Measurements from ENCODE around the gene TBR1.

DNA sequence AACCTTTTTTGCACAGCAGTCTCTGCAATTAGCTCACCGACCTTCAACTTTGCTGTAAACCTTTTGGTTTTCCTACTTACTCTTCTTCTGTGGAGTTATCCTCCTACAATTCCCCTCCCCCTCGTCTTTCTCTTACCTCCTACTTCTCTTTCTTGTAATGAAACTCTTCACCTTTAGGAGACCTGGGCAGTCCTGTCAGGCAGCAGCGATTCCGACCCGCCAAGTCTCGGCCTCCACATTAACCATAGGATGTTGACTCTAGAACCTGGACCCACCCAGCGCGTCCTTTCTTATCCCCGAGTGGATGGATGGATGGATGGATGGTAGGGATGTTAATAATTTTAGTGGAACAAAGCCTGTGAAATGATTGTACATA is 8.3 kb downstream of the TBR1 start:
- TF ChIP-seq, protein P1, sequence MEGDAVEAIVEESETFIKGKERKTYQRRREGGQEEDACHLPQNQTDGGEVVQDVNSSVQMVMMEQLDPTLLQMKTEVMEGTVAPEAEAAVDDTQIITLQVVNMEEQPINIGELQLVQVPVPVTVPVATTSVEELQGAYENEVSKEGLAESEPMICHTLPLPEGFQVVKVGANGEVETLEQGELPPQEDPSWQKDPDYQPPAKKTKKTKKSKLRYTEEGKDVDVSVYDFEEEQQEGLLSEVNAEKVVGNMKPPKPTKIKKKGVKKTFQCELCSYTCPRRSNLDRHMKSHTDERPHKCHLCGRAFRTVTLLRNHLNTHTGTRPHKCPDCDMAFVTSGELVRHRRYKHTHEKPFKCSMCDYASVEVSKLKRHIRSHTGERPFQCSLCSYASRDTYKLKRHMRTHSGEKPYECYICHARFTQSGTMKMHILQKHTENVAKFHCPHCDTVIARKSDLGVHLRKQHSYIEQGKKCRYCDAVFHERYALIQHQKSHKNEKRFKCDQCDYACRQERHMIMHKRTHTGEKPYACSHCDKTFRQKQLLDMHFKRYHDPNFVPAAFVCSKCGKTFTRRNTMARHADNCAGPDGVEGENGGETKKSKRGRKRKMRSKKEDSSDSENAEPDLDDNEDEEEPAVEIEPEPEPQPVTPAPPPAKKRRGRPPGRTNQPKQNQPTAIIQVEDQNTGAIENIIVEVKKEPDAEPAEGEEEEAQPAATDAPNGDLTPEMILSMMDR (conservative IDR thresholded peaks at IDR 0.05): no peak
- no peak for TF ChIP-seq EZH2 (IDR thresholded peaks at IDR 0.05; ENCODE audit: low read depth)
